Measurements from ENCODE around the gene EYA2. TPM values are rescaled to one million over a fixed set of nuclear protein-coding genes. Genes with fewer than 3 reads are reported as not detected.

EYA2 gene
- total RNA-seq, 6 experiments from 2014 or later = 0.14 to 0.51 (median 0.28) TPM; not detected in 1

DNA sequence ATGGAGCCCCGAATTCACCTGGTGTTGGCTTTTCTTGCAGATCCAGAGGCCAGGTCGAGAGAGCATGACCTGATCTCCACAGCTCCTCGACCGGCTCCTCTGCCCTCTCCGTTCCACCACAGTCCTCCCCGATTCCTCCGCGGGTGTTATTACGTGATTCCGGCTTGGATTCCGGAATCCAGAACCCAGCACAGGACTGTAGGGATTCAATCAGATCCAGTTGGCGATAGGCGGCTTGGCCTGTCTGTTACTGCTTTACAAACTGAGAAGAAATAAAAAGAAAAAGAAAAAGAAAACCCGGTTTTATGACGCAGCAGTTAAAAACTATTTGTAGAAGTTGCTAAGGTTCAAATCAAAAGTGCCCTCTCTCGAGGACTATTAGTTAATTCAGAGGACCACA lies 222.7 kb downstream of the EYA2 start:
- H3K27me3 Mint-ChIP-seq (ENCODE audit: insufficient read depth) = peaks cover 3% of the 10 kb centered on the region; the same call in 1 of the 2 replicates
- H3K4me3 Mint-ChIP-seq = no peak overlapping the region
- no peaks in the 10 kb centered on the region for H3K36me3 Mint-ChIP-seq (ENCODE audit: low read depth)
- H3K27ac Mint-ChIP-seq = no peak overlapping the region
- no peak for DNase-seq
- H3K4me1 Mint-ChIP-seq (ENCODE audit: low read depth) = peaks cover 15% of the 10 kb centered on the region
- TF ChIP-seq, protein P1, sequence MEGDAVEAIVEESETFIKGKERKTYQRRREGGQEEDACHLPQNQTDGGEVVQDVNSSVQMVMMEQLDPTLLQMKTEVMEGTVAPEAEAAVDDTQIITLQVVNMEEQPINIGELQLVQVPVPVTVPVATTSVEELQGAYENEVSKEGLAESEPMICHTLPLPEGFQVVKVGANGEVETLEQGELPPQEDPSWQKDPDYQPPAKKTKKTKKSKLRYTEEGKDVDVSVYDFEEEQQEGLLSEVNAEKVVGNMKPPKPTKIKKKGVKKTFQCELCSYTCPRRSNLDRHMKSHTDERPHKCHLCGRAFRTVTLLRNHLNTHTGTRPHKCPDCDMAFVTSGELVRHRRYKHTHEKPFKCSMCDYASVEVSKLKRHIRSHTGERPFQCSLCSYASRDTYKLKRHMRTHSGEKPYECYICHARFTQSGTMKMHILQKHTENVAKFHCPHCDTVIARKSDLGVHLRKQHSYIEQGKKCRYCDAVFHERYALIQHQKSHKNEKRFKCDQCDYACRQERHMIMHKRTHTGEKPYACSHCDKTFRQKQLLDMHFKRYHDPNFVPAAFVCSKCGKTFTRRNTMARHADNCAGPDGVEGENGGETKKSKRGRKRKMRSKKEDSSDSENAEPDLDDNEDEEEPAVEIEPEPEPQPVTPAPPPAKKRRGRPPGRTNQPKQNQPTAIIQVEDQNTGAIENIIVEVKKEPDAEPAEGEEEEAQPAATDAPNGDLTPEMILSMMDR (IDR thresholded peaks at IDR 0.05) = no peak
- no peaks in the 10 kb centered on the region for H3K9me3 Mint-ChIP-seq

DNA sequence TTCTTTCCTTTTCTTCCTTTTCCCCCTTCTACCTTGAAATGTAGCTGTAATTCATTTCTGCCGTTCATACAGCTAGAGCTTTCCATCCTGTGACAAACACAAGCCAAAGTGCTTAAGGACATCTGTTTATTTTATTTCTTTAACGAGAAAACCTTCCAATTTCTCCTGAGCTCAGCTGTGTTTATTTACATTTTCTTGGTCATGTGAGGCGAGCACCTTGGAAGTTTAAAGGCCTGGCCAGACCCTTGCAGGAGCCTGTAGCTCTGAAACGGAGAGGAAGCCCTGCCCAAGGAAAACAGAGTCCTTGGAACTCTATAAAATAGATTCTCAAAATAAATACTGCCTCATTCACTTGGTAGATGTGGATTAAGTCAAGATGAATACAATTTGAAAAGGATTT lies 223.1 kb downstream of the EYA2 start:
- peaks cover 15% of the 10 kb centered on the region for H3K4me1 Mint-ChIP-seq (ENCODE audit: low read depth)
- TF ChIP-seq, protein P1 (IDR thresholded peaks at IDR 0.05) = no peak
- H3K9me3 Mint-ChIP-seq = no peaks in the 10 kb centered on the region

DNA sequence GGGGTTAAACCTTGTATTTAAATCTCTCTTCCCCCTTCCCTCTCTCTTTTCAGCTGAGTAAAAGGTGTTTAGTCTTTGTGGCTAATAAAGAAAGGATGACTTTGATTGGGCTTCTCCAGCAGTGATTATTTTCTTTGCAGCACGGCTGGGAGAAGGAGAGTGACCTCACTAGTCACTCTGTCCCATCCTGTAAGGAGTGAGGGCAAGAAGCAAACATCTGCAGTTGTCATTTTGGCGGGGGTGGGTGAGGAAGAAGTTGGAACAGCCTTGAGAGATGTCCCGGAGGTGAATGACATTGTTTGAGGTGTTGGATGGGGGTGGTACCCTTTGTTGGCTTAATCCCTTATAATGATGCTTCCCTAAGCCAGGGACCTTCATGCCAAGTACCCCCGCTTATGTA lies 223.6 kb downstream of the EYA2 start:
- TF ChIP-seq, protein P1 (IDR thresholded peaks at IDR 0.05) = no peak
- Mint-ChIP-seq H3K4me3 (no peak overlapping the region), H3K27me3 (ENCODE audit: insufficient read depth) (peaks cover 3% of the 10 kb centered on the region; the same call in 1 of the 2 replicates), H3K9me3 (no peaks in the 10 kb centered on the region), H3K27ac (no peak overlapping the region), H3K36me3 (ENCODE audit: low read depth) (no peaks in the 10 kb centered on the region), H3K4me1 (ENCODE audit: low read depth) (peaks cover 15% of the 10 kb centered on the region)
- DNase-seq = no peak

More for the DNA sequence above, 223.1 kb downstream of the EYA2 start:
- no peak overlapping the region for H3K27ac Mint-ChIP-seq
- H3K4me3 Mint-ChIP-seq = no peak overlapping the region
- peaks cover 3% of the 10 kb centered on the region; the same call in 1 of the 2 replicates for H3K27me3 Mint-ChIP-seq (ENCODE audit: insufficient read depth)
- no peaks in the 10 kb centered on the region for H3K36me3 Mint-ChIP-seq (ENCODE audit: low read depth)
- no peak for DNase-seq

DNA sequence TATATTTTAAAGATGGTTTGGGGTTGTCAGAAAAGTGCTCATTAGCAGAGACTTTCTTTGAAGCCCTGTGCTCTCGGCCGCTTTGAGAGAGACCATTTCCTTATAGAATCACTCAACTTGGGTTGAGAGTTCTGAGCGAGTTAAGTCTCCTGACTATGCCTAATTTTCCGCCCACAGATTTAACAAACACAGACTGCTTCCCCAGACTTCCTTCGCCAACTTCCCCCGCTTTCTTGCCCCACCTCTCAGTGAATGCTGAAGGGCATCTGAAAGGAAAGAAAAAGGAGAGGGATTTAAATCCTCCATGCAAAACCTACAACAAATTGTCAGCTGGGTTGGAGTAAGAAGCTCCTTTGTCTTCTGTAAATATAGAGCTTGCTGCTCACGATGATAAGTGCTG lies 224.0 kb downstream of the EYA2 start:
- DNase-seq = no peak
- H3K27me3 Mint-ChIP-seq (ENCODE audit: insufficient read depth) = peaks cover 3% of the 10 kb centered on the region; the same call in 1 of the 2 replicates
- H3K4me1 Mint-ChIP-seq (ENCODE audit: low read depth) = peaks cover 12% of the 10 kb centered on the region
- no peak overlapping the region for H3K27ac Mint-ChIP-seq
- TF ChIP-seq, protein P1 (IDR thresholded peaks at IDR 0.05) = no peak
- H3K36me3 Mint-ChIP-seq (ENCODE audit: low read depth) = no peaks in the 10 kb centered on the region
- no peak overlapping the region for H3K4me3 Mint-ChIP-seq
- H3K9me3 Mint-ChIP-seq = no peaks in the 10 kb centered on the region

DNA sequence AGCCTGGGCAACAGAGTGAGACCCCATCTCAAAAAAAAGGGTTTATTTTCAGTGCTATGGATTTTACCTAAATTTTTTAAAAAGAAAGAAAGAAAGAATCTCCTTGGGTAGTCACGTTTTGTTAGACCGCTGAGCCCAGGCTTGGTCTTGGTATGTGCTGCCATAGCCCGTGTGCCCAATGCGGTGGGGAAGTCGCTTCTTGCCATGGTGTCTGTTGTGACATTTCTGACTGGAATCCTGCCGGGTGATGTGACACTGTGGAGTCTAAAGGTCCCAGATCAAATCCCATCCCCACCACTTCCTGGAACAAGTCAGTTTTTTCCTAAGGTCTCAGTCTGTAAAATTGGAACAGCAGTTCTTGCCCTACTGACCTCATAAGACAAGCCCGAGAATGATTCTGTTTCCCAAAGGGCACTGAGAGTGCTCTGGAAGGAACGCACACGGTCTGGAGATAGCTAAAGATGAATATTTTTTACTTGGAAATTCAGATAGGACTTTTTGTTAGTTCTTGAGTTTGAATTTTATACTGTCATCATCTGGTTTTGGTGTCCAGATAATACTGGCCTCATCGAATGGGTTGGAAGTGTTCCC lies 225.8 kb downstream of the EYA2 start:
- Mint-ChIP-seq H3K4me3 (no peak overlapping the region), H3K36me3 (ENCODE audit: low read depth) (no peaks in the 10 kb centered on the region), H3K9me3 (no peaks in the 10 kb centered on the region), H3K27me3 (ENCODE audit: insufficient read depth) (peaks cover 5% of the 10 kb centered on the region), H3K27ac (no peak overlapping the region), H3K4me1 (ENCODE audit: low read depth) (peaks cover 25% of the 10 kb centered on the region)
- no peak for DNase-seq
- TF ChIP-seq, protein P1 (IDR thresholded peaks at IDR 0.05) = no peak
